Measurements from ENCODE around the gene TMEM213.
"Not testable (repeated sequence)": the region's sequence is repeated elsewhere in the genome, so short reads cannot be mapped to it uniquely, and the experiment has no call there.

TMEM213 gene

DNA sequence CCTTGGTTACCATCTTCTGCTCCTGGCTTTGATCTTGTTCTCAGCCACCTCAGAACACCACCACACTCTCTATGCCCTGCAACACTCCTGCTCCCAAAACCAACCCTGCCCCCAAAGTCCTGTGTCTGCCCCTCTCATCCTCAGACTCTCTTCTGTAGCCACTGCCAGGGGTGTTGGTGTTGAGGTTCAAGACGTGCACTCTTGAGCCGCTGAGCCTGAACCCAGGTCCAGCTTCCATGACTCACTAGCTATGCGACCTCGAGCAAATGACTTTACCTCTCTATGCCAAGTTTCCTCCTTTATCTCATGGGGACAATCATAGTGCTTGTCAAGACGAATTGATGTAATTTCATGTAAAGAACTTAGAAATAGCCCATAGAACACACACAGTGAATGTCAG, 1.0 kb downstream of the TMEM213 start:
- no peak for DNase-seq

DNA sequence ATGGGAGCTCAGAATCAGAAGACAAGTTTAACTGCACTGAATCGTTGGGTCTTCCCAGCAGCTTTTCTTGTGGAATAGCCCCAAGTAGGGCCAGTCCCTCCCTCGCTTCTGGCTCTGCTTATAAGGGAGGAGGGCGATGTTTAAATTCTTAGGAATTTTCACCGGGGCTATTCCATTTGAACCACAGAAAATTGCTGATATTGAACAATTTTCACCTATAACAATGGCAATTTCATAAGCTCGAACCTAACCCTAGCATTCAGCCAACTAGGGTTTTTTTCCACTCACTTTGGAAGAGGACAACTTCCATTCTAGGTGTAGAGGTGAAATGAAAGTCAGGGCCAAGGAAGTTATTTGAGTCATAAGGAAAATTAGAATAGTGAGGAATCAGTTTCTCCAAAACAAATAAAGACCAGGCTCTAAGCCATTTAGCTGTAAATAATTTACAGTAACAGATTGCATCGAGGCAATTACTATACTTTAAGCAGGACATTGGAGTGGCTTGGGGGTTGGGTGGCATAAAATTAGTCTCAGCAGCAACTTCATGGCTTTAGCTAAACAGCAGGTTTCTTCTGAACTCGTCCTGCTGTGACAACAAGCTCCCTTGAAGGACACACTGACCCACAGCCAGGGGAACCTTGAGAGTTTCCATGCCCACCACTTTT, 1.7 kb downstream of the TMEM213 start:
- DNase-seq, result no peak

DNA sequence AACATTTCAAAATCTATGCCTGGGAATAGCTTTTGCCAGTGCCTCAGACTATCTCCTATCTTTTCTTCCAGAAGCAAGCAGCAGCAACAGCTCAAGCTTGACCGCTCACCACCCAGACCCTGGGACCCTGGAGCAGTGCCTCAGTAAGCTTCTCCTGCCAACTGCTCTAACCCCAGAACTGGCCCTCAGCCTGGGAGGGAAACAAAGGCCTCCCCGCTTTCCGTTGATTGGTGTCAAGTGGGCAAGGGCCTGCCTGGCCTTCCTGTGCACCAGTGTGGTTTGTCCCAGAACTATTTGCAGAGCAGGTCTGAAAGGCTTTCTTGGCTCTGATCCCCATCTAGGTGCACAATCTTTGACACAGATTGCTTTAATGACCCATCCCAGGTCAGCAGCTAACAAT, 3.5 kb downstream of the TMEM213 start:
- DNase-seq, result no peak

DNA sequence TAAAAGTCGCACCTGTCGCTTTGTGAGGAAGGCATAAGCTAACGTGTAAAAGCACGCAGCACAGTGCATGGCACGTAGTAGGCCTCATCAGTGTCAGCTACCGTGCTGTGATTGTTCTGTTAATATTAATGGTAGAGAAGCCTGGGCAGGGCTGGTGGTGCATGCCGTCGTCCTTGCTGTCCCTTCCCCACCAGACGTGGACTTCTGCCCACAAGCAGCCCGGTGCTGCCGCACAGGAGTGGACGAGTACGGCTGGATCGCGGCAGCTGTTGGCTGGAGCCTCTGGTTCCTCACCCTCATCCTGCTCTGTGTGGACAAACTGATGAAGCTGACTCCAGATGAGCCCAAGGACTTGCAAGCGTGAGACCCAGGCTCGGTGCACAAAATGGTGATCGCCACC, 4.9 kb downstream of the TMEM213 start:
- DNase-seq, result no peak

DNA sequence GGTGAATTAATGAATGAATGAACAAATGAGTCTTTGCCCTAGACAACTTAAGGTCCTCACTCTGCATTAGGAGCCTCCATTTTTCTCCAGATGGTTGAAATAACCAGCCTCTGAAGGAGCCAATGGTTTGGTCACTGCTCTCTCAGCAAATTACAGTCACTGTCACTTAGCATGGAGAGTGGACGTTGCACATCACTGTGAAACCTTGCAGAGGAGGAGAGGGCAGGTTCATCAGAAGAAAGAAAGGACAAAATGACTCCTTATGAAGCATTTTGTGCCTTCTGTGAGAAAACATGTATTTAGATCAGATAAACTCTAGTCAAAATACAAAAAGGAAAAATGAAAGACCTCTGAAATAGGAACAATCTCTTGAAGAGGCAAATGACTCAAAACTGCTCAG, 6.8 kb downstream of the TMEM213 start:
- no peak for DNase-seq

DNA sequence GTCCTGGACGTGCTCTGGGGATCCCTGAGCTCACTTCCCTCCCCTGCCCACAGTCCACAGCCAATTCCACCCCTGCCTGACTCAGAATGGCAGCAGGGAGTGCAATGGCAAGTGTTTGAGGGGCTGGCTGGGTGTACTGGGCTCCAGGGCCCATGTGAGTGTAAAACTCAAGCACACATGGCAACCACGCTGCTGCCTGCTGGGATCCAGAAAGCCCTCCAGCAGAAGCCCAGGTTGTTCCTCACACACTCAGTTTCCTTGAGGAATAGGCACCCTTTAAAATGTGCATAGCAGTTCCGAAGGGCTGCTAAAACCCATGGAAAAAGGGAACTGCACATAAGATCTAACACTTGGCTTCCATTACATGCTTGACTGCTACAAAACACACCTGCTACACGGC, 11.6 kb downstream of the TMEM213 start:
- no peak for DNase-seq

DNA sequence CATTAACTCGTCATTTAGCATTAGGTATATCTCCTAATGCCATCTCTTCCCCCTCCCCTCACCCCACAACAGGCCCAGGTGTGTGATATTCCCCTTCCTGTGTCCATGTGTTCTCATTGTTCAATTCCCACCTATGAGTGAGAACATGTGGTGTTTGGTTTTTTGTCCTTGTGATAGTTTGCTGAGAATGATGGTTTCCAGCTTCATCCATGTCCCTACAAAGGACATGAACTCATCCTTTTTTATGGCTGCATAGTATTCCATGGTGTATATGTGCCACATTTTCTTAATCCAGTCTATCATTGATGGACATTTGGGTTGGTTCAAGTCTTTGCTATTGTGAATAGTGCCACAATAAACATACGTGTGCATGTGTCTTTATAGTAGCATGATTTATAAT, 13.5 kb downstream of the TMEM213 start:
- DNase-seq, result not testable (repeated sequence)

DNA sequence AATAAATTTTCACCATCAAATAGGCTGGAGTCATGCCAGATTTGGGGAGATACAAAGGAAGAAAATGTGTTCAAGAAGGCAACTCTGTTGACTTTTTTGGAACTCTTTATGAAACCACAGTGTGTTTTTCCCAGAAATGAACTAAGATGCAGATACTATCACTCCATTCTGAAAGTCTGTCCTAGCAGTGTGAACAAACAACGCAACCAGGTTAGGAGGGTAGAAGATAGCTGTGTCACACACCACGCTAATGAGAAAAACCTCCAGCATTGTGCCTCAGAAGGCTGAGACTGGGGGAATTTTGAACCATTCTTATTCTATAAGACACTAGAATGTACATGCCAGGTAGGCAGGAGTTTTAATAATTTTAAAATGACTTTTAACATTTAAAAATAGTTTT, 16.2 kb downstream of the TMEM213 start:
- DNase-seq, result no peak

DNA sequence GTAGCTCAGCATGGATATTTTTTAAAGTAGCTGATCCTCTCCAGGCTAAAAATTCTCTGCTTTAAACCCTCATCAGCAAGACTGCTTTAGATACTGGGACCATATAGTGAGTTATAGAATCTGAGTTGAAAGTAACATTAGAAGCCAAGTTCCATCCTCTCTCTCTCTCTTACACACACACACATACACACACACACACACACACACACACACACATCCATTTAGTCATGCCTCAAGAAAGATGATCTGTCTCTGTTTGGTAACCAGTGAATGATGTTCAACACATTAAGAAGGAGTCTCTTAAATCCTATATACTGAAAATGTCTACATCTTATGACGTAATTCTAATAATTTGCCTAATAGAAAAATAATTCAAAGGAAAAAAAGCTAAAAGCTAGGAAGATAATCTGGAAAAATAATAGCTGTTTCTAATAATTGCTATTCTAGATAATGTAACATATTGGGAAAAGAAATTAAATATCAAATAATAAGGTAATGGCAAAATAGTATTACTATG, 17.1 kb downstream of the TMEM213 start:
- DNase-seq, result no peak

DNA sequence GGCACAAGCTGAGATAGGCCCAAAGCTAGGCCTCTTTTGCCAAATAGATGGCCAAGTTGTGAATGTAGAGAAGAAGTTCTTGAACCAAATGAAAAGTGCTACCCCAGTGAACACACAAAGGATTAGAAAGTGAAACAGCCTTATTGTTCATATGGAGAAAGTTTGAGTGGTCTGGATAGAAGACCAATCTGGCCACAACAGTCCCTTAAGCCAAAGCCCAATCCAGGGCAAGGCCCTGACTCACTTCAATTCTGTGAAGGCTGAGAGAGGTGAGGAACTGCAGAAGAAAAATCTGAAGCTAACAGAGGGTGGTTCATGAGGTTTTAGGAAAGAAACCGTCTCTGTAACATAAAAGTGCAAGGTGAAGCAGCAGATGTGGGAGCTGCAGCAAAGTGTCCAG, 18.9 kb downstream of the TMEM213 start:
- DNase-seq, result no peak

DNA sequence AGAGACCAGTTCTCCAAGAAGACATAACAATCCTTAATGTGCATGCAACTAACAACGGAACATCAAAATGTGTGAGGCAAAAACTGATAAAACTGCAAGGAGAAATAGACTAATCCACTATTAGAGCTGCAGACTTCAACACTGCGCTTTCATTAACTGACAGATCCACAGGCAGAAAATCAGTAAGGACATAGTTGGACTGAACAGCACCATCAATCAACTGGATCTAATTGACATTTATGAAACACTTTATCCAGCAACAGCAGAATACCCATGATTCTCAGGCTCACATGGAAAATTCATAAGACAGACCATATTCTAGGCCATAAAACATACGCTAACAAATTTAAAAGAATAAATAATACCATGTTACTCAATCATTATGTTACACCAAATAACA, 21.8 kb downstream of the TMEM213 start:
- no peak for DNase-seq

DNA sequence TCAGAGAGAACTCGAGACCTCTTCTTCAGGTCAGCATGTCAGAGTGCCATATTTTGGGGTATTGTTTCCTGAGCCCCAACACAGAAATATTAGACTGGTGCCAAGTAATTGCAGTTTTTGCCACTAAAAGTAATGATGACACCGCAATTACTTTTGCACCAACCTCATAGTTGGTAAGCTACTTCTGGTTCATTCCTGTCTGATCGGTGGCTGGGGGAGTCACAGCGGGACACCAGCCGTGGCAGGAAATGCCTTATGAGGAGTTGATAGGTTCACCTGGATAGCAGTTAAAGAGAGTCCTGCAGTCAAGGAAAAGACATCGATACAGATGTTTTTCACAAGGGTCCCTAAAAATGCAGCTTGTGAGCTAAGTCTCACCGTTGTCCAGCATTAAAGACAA, 24.1 kb downstream of the TMEM213 start:
- DNase-seq, result no peak

DNA sequence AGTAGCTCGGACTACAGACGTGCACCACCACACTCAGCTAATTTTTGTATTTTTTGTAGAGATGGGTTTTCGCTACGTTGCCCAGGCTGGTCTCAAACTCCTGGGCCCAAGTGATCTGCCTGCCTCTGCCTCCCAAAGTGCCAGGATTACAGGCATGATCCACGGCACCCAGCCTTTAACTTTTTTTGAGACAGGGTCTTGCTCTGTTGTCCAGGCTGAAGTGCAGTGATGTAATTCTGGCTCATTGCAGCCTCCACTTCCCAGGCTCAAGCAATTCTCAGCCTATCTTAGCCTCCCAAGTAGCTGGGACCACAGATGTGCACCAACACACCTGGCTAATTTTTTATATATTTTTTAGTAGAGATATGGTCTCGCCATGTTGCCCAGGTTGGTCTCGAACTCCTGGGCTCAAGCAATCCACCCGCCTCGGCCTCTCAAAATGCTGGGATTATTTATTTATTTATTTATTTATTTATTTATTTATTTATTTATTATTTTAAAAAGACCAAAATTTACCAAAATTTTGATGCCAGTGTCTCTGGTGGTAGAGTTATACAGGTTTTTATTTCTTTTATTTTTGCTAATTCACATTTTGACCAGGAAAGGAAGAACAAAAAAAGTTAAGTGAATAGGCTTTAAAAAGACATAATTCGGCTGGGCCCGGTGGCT, 25.2 kb downstream of the TMEM213 start:
- no peak for DNase-seq

DNA sequence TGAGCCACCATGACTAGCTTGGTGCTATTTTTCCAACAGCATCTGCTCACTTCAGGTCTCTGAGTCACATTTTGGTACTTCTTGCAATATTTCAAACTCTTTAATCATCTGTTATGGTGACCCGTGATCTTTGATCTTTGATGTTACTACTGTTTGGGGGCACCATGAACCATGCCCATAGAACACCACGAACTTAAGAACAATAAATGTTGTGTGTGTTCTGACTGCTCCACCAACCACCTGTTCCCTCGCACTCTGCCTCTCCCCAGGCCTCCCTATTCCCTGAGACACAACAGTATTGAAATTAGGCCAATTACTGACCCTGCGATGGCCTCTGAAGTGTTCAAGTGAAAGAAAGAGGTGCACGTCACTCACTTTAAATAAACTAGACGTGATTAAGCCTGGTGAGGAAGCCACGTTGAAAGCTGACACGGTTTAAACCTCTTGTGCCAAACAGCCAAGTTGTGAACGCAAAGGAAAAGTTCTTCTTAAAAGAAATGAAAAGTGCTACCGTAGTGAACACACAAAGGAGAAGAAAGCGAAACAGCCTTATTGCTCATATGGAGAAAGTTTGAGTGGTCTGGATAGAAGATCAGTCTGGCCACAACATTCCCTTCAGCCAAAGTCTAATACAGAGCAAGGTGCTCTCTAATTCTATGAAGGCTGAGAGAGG, 27.4 kb downstream of the TMEM213 start:
- no peak for DNase-seq

DNA sequence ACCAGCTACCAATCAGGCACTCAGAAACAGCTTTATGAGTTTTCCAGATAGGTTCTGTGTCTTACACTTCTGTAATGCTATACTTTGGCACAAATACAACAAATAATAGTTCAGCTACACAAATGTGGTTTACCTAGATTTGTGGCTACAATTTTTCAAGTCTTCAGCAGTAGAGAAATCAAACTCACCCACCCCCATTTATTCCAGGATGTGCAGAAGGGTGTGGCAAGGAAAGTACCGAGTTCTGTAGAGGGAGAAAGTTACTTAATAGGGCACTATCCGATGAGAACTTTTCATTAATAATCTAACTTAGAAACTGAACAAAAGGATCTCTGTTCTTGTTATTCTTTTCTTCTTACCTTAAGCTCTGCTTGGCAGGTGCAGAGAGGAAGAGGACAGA, 30.5 kb downstream of the TMEM213 start:
- DNase-seq, result no peak

DNA sequence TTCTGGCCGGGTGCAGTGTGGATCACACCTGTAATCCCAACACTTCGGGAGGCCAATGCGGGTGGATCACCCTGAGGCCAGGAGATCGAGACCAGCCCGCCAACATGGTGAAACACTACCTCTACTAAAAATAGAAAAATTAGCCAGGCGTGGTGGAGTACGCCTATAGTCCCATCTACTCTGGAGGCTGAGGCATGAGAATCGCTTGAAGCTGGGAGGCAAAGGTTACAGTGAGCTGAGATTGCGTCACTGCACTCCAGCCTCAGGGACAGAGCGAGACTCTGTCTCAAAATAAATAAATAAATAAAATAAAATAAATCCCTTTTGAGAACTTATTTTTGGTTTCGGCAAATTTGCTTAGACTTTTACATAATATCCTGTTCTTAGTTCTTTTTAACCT, 31.5 kb downstream of the TMEM213 start:
- DNase-seq, result no peak

DNA sequence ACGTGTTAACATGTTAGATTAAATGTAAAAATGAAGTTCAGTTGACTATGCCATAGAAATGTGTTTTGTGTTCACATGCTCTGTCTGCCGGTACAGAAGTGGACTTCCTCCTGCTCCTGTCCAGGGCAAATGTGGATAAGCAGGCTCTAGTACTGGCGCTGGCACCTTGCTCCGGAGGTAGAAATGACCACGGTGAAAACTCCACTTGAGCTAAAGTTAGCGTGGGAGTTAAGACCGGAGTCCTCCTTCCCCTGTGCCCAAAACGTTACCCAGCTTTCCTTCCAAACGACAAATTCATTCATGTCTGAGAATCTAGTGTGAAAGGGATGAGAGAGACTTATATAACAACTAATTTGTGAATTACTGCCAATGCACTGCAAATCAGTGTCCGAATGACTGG, 35.2 kb downstream of the TMEM213 start:
- no peak for DNase-seq

DNA sequence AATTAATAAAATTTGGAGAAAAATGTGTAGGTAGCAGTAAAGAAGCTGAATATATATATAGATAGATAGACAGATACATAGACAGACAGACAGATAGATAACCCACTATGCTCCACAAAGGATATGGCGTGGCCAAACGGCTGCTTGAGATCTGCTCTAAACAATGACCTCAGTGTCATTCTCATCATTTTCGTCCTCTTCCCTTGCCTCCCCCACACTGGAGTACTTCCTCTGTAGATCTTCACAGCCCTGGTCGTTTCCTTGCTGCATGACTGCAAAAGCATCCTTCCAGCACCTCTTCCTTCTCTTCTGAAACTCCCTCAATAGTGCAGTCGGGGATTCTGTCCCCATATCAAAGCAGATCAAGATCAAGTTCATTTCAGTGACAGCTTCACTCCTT, 35.8 kb downstream of the TMEM213 start:
- no peak for DNase-seq

DNA sequence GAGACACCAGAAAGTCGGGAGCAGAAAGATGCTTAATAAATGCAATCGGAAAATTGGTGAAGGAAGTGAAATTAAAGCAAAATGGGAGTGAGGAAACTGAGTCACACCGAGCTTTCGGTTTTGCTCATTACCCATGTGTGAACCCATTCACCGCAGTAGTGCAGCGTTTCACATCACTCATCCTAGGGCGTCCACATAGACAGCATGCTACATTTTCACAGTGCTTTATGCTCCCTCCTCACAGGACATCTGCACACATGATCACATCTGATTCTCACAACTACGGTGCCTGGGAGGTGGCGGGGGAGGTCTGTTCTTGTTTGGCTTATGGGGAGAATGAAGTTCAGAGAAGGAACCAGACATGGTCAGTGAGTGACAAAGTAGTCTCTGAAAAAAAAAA, 36.8 kb downstream of the TMEM213 start:
- DNase-seq, result no peak

DNA sequence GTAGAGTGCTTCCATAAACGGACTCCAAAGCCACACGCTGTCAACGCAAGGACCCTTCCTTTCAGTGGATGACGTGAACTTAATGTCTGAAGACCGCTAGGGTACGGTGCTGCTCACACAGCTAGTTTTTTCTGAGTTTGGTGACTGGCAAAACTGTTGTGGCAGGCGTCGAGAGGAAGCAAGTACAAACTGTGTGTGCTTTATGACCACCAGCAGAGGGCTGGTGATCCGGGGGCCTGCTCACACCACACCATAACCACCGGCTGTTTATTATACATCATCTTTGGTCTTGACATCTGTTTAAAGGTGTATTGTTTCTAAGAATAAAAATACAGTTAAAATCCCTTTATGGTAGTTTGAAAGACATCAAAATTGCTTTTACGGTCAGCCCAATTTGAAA, 37.3 kb downstream of the TMEM213 start:
- DNase-seq, result no peak

DNA sequence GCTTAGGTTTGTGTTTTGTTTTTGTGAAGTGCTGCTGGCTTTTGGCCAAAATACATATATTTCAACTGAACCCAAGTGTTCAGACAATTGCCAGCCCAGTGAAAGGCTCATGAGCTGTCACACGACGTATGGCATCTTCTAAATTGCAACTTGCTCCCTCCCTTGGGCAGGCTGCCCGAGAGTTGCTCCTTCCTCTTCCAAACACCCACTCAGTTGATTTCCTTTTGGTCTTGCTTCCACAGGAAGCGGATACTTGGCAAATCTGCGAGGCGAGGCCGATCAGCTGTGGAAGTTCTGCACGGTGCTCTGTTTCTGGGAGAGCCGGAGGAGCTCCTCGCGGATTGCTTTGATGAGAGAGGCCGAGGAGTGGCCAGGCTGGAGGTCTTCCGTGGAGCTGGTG, 39.8 kb downstream of the TMEM213 start:
- DNase-seq, result no peak

DNA sequence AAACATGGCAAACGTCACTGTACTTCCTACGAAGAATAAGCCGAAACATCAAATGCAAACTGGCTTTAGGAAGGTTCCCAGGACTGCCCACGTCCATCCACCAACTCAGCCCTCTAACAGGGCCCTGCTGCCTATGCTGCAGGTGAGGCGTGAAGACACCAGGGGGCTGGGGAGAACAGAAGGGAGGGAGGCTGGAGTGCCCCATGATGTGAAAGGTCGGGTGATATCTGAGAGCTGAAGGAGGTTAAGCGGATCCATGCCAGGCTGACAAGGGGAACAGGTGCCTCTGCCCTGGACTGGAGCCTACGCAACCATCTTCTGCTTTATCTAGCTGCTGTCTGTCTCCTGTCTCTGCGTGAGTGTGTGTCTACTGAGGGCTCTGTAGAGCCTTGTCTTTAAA, 40.4 kb downstream of the TMEM213 start:
- peak; percentile 28 for DNase-seq

DNA sequence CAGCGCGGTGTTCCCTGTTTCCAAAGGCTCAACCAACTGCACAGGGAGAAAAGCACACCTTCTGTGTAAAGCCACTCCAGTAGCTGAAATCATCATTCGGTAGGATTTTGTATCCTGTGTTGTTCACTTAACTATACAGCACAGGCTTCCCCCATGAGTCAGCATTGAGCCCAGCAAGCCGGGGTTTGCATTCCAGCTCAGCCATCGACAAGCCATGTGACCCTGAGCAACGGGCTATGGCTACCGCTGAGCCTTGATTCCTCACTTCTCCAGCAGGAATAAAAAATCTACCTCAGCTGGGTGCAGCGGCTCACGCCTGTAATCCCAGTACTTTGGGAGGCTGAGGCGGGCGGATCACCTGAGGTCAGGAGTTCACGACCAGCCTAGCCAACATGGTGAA, 44.3 kb downstream of the TMEM213 start:
- no peak for DNase-seq
